ENCODE data around the gene PPP2R3A. TPM values are rescaled to one million over a fixed set of nuclear protein-coding genes. Genes with fewer than 3 reads are reported as not detected.
"Not testable (repeated sequence)": the region's sequence is repeated elsewhere in the genome, so short reads cannot be mapped to it uniquely, and the experiment has no call there.

PPP2R3A gene
- total and polyA plus RNA-seq, 2 experiments from 2014 or later: 6.4 to 15.2 TPM

- peaks cover 24% of the 10 kb centered on the region for H3K36me3 Mint-ChIP-seq (ENCODE audit: low read depth)
Observed at GRCh38 chr3:136120373-136121348, 155.1 kb downstream of the PPP2R3A start.

GRCh38 chr3:136122006-136122405, 156.5 kb downstream of the PPP2R3A start:
- H2AFZ ChIP-seq: no peak overlapping the region
- no peaks in the 10 kb centered on the region for H3K27me3 Mint-ChIP-seq (ENCODE audit: insufficient read depth, low read depth, poor library complexity)
- H3K4me2 ChIP-seq: no peak overlapping the region
- no peak overlapping the region for H3K4me3 Mint-ChIP-seq
- H3F3A ChIP-seq (replicated peaks; ENCODE audit: low read depth): no peaks in the 10 kb centered on the region
- TF ChIP-seq NANOG (IDR thresholded peaks at IDR 0.05; ENCODE audit: borderline replicate concordance) (no peak), ZNF331 (CRISPR knock-in tag; IDR thresholded peaks at IDR 0.05; ENCODE audit: low read depth) (no peak), ZNF114 (CRISPR knock-in tag; IDR thresholded peaks at IDR 0.05) (no peak), JUNB (IDR thresholded peaks at IDR 0.05; ENCODE audit: unreplicated experiment) (no peak), EZH2phosphoT487 (IDR thresholded peaks at IDR 0.05; ENCODE audit: unreplicated experiment) (no peak), POLR2AphosphoS5 (IDR thresholded peaks at IDR 0.05; ENCODE audit: low read depth) (no peak), STAT1 (IDR thresholded peaks at IDR 0.05; ENCODE audit: unreplicated experiment) (no peak)
- TF ChIP-seq, protein P1, sequence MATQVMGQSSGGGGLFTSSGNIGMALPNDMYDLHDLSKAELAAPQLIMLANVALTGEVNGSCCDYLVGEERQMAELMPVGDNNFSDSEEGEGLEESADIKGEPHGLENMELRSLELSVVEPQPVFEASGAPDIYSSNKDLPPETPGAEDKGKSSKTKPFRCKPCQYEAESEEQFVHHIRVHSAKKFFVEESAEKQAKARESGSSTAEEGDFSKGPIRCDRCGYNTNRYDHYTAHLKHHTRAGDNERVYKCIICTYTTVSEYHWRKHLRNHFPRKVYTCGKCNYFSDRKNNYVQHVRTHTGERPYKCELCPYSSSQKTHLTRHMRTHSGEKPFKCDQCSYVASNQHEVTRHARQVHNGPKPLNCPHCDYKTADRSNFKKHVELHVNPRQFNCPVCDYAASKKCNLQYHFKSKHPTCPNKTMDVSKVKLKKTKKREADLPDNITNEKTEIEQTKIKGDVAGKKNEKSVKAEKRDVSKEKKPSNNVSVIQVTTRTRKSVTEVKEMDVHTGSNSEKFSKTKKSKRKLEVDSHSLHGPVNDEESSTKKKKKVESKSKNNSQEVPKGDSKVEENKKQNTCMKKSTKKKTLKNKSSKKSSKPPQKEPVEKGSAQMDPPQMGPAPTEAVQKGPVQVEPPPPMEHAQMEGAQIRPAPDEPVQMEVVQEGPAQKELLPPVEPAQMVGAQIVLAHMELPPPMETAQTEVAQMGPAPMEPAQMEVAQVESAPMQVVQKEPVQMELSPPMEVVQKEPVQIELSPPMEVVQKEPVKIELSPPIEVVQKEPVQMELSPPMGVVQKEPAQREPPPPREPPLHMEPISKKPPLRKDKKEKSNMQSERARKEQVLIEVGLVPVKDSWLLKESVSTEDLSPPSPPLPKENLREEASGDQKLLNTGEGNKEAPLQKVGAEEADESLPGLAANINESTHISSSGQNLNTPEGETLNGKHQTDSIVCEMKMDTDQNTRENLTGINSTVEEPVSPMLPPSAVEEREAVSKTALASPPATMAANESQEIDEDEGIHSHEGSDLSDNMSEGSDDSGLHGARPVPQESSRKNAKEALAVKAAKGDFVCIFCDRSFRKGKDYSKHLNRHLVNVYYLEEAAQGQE (IDR thresholded peaks at IDR 0.05; ENCODE audit: unreplicated experiment): no peak
- ATAC-seq (no peak), DNase-seq (ENCODE audit: low spot score) (no peak)
- peaks cover 32% of the 10 kb centered on the region for H3K36me3 Mint-ChIP-seq (ENCODE audit: low read depth)
- no peaks in the 10 kb centered on the region for H3K79me2 ChIP-seq (replicated peaks; ENCODE audit: insufficient read depth)
- H3K4me3 ChIP-seq: no peak overlapping the region
- no peaks in the 10 kb centered on the region for H3K4me1 ChIP-seq (ENCODE audit: insufficient read depth)
- H3K36me3 ChIP-seq (ENCODE audit: insufficient read depth): peaks cover 4% of the 10 kb centered on the region
- H4K20me1 ChIP-seq (replicated peaks; ENCODE audit: insufficient read depth): no peaks in the 10 kb centered on the region
- H3K27me3 ChIP-seq (ENCODE audit: insufficient read depth): no peaks in the 10 kb centered on the region
- H3K9me3 Mint-ChIP-seq: peaks cover 26% of the 10 kb centered on the region
- no peak overlapping the region for H3K27ac Mint-ChIP-seq
- 0 out of 2 replicates have a peak, but pooled peaks cover 2% of the 10 kb centered on the region for H3K9me2 ChIP-seq (ENCODE audit: insufficient read depth)
- no peaks in the 10 kb centered on the region for H3K4me1 Mint-ChIP-seq
- no peak overlapping the region for H3K27ac ChIP-seq (ENCODE audit: low read depth)

More at GRCh38 chr3:136120373-136121348, 155.1 kb downstream of the PPP2R3A start:
- H3K27me3 Mint-ChIP-seq (ENCODE audit: insufficient read depth, low read depth, poor library complexity): no peaks in the 10 kb centered on the region
- Histone ChIP-seq H3K27me3 (ENCODE audit: insufficient read depth) (no peaks in the 10 kb centered on the region), H3K4me2 (no peak overlapping the region), H3K4me1 (ENCODE audit: insufficient read depth) (no peaks in the 10 kb centered on the region), H3F3A (replicated peaks; ENCODE audit: low read depth) (no peaks in the 10 kb centered on the region), H3K4me3 (no peak overlapping the region), H4K20me1 (replicated peaks; ENCODE audit: insufficient read depth) (no peaks in the 10 kb centered on the region), H3K27ac (ENCODE audit: low read depth) (no peak overlapping the region), H3K36me3 (ENCODE audit: insufficient read depth) (no peaks in the 10 kb centered on the region), H3K79me2 (replicated peaks; ENCODE audit: insufficient read depth) (no peaks in the 10 kb centered on the region), H2AFZ (no peak overlapping the region), H3K9me2 (ENCODE audit: insufficient read depth) (0 out of 2 replicates have a peak, but pooled peaks cover 2% of the 10 kb centered on the region)
- no peak for DNase-seq (ENCODE audit: low spot score)
- H3K4me1 Mint-ChIP-seq: no peaks in the 10 kb centered on the region
- TF ChIP-seq JUNB (IDR thresholded peaks at IDR 0.05; ENCODE audit: unreplicated experiment) (no peak), EZH2phosphoT487 (IDR thresholded peaks at IDR 0.05; ENCODE audit: unreplicated experiment) (no peak), EZH2 (IDR thresholded peaks at IDR 0.05; ENCODE audit: low read depth, unreplicated experiment) (no peak), STAT1 (IDR thresholded peaks at IDR 0.05; ENCODE audit: unreplicated experiment) (no peak)
- ATAC-seq: no peak
- H3K4me3 Mint-ChIP-seq: no peak overlapping the region
- H3K27ac Mint-ChIP-seq: no peak overlapping the region
- peaks cover 34% of the 10 kb centered on the region for H3K9me3 Mint-ChIP-seq

- H3K27ac Mint-ChIP-seq; H2AFZ ChIP-seq; H3K27me3 Mint-ChIP-seq (ENCODE audit: insufficient read depth, low read depth, poor library complexity); DNase-seq (ENCODE audit: low spot score); H3K4me1 Mint-ChIP-seq; ATAC-seq; H3K4me2 ChIP-seq; H3K4me1 ChIP-seq (ENCODE audit: insufficient read depth); H3K4me3 Mint-ChIP-seq; H4K20me1 ChIP-seq (replicated peaks; ENCODE audit: insufficient read depth); H3K27me3 ChIP-seq (ENCODE audit: insufficient read depth); H3F3A ChIP-seq (replicated peaks; ENCODE audit: low read depth); H3K4me3 ChIP-seq; H3K9me2 ChIP-seq (ENCODE audit: insufficient read depth); H3K36me3 ChIP-seq (ENCODE audit: insufficient read depth); H3K79me2 ChIP-seq (replicated peaks; ENCODE audit: insufficient read depth); H3K27ac ChIP-seq (ENCODE audit: low read depth): not testable (repeated sequence)
- peaks cover 18% of the 10 kb centered on the region; the same call in 2 of the 3 replicates for H3K9me3 Mint-ChIP-seq
- peaks cover 14% of the 10 kb centered on the region for H3K36me3 Mint-ChIP-seq (ENCODE audit: low read depth)
Observed at GRCh38 chr3:136131647-136132046, 166.1 kb downstream of the PPP2R3A start.
